ENCODE results near the gene STRN. TPM values are rescaled to one million over a fixed set of nuclear protein-coding genes. Genes with fewer than 3 reads are reported as not detected.
"Not testable (repeated sequence)": the region's sequence is repeated elsewhere in the genome, so short reads cannot be mapped to it uniquely, and the experiment has no call there.

Gene STRN
- total RNA-seq, 1 donor = 26.5 TPM

DNA sequence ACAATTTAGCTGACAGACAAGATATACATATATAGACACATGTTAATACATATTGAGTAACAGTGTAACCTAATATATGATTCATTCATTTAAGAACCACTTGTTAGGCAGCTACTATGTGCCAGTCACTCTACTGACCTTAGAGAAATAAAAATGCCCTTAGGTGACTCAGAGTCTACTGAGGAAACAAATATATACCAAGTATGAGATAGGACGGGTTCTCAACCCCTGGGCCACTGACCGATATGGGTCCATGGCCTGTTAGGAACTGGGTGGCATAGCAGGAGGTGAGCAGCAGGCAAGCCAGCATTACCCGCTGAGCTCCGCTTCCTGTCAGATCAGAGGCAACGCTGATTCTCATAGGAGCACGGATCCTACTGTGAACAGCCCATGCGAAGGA lies 14.8 kb downstream of the STRN start:
- TF ChIP-seq, protein P1, sequence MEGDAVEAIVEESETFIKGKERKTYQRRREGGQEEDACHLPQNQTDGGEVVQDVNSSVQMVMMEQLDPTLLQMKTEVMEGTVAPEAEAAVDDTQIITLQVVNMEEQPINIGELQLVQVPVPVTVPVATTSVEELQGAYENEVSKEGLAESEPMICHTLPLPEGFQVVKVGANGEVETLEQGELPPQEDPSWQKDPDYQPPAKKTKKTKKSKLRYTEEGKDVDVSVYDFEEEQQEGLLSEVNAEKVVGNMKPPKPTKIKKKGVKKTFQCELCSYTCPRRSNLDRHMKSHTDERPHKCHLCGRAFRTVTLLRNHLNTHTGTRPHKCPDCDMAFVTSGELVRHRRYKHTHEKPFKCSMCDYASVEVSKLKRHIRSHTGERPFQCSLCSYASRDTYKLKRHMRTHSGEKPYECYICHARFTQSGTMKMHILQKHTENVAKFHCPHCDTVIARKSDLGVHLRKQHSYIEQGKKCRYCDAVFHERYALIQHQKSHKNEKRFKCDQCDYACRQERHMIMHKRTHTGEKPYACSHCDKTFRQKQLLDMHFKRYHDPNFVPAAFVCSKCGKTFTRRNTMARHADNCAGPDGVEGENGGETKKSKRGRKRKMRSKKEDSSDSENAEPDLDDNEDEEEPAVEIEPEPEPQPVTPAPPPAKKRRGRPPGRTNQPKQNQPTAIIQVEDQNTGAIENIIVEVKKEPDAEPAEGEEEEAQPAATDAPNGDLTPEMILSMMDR (IDR thresholded peaks at IDR 0.05; ENCODE audit: insufficient read depth, low read length) = no peak
- peak; percentile 8 for DNase-seq (ENCODE audit: low read depth)
- H3K4me3 ChIP-seq (ENCODE audit: low read depth, low read length) = no peak overlapping the region

DNA sequence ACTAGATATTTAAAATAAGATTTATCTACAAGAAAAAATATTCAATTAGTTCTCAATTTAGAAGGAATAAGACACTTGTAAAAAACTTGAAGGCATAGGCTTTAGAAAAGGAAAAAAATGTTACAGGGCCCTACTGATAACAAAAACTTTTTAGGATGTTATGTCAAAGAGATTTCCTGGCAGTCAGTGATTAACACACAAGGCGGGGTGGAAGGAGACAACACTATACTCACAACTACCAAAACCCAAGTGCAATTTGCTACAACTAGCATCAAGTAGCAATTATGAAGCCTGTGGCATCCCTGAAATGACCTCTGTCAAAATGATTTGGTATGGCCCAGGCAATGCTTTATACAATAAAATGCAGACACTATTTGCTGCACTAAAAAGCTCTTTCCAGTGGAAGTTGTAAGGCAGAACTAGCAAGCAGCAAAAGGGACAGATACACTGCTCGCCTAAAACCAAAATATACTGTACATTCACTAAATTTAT lies 15.3 kb downstream of the STRN start:
- TF ChIP-seq, protein P1 (IDR thresholded peaks at IDR 0.05; ENCODE audit: insufficient read depth, low read length) = no peak
- no peak for DNase-seq (ENCODE audit: low read depth)
- no peak overlapping the region for H3K4me3 ChIP-seq (ENCODE audit: low read depth, low read length)

DNA sequence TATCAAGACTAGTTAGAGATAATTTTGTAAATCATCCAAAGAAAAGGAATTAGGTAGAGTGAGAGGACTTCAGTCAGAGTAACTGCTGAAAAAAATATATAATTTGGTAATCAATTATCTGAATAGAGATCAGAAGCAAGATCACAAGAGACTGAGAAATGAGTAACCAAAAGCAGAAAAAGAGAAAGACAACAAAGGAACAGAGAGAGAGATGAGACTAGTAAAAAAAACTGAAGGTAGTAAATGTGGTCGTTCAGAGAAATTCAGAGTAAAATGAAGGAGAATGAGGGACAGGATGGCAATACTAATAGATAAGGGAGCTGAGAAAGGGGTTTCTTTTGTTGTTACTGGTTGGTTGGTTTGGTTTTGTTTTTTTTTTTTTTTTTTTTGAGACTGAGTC lies 16.5 kb downstream of the STRN start:
- H3K4me3 ChIP-seq (ENCODE audit: low read depth, low read length) = no peak overlapping the region
- TF ChIP-seq, protein P1 (IDR thresholded peaks at IDR 0.05; ENCODE audit: insufficient read depth, low read length) = no peak
- no peak for DNase-seq (ENCODE audit: low read depth)

DNA sequence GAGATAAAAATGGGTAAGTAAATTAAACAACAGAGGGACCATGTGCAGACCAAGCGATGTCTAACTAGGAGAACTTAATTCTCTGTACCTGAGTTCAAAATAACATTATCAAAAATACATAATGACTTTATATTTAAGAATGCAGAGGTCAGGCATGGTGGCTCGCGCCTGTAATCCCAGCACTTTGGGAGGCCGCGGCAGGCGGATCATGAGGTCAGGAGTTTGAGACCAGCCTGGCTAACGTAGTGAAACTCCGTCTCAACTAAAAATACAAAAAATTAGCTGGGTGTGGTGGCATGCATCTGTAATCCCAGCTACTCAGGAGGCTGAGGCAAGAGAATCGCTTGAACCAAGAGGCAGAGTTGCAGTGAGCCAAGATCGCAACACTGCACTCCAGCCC lies 21.1 kb downstream of the STRN start:
- DNase-seq (ENCODE audit: low read depth); H3K4me3 ChIP-seq (ENCODE audit: low read depth, low read length): not testable (repeated sequence)

DNA sequence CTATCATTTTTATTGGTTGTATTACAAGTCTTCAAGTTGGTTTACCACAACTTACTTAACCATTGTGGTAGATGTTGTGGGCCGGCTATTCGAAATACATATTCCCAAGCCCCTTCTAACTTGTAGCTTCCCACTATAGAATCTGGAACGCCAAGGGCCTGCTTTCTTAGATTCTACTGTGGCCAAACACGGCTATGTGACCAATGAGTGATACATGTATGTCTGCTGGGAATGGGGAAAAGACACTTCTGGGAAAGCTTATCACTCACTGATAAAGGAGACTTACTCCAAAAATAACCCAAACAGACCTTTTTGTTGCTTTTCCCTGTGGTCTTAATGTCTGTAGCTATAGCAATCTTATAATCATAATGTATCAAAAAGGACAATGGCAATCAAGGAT lies 24.5 kb downstream of the STRN start:
- no peak for DNase-seq (ENCODE audit: low read depth)
- no peak overlapping the region for H3K4me3 ChIP-seq (ENCODE audit: low read depth, low read length)
- TF ChIP-seq, protein P1 (IDR thresholded peaks at IDR 0.05; ENCODE audit: insufficient read depth, low read length) = no peak

DNA sequence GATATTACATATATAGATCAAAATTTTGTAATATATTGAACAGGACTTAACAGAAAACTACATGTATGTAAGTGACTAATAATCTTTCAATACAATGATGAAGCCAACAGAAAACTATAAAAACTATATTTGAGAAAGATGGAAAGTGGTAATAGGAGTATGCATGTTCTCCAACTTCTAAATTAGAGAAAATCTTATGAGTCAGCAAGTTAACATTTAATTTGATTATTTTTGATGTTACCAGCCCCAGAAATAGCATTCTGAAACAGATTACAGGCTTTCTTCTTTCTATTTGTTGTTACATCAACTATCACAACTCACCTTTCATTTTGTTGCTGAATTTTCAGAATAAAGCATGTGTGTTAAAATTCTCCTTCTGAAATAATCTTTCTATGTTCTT lies 29.8 kb downstream of the STRN start:
- not testable (repeated sequence) for H3K4me3 ChIP-seq (ENCODE audit: low read depth, low read length); DNase-seq (ENCODE audit: low read depth)

DNA sequence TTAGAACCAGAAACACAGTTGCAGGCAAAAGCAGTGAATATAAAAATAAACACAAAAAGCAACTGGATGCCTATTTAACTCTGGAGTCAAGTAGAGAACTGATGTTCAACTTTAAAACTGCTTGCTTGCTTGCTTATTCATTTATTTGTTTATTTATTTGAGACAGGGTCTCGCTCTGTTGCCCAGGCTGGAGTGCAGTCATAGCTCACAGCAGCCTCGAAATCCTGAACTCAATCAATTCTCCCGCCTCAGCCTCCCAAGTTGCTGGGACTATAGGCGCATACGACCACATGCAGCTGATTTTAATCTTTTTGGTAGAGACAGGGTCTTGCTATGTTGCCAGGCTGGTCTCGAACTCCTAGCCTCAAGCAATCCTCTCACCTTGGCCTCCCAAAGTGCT lies 34.6 kb downstream of the STRN start:
- DNase-seq (ENCODE audit: low read depth); H3K4me3 ChIP-seq (ENCODE audit: low read depth, low read length): not testable (repeated sequence)

DNA sequence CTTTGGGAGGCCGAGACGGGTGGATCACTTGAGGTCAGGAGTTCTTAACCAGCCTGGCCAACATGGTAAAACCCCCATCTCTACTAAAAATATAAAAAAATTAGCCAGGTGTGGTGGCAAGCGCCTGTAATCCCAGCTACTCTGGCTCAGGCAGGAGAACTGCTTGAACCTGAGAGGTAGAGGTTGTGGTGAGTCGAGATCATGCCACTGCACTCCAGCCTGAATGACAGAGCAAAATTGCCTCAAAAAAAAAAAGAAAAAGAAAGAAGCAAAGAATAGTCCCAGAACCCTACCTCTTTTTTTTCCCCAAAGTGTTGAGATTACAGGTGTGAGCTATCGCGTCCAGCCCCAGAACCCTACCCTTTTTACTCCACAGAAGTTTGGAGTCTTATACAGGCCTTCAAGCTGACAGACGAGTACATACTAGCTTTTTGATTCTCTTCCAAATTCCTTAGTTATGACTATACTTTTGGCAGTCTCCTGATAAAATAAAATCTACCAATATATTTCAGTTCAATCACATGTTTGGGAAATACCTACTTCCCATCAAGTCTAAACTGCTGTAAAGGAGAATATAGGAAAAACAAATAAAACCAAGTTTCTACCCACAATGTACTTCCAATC lies 35.4 kb downstream of the STRN start:
- peak; percentile 77 for DNase-seq (ENCODE audit: low read depth)
- not testable (repeated sequence) for H3K4me3 ChIP-seq (ENCODE audit: low read depth, low read length)

DNA sequence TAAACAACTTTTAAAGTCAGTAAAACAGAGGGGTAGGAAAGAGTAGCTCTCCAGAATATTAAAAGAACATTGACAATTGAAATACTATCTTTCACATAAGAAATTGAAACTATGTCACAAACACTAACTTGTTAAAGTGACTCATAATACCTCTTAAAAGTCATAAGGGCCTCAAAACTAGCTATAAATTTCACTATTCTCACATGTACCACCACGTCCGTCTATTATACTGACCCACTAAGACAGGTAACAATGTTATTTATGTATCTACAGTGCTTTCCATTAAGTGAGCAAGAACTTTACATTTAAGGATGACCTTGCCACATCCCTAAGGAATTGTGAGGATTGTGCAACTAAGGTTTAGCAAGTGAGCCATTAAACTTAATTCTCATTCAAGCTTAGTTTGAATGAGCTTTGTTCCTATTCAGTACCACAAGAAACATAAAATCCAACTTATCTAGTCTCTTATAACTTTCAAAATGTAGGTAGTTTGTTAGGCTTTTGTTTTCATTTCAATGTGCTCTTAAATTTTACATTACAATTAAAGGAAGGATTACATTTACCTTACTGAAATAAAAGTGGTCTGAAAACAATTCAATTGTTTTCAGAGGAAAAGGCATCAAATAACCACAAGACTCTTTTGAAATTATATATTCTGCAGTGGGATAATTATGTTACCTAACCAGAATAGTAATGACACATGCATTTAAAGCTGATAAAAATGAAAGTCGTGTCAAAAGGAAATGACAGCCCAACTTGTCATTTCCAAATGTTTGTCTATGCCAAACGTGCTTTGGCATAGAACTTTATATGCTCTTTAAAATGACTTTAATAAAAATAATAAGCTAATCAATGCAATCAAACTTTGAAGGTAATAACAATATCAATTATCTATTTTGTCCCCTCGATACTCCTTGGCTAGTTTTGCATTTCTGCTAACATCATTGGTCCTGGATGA lies 39.9 kb downstream of the STRN start:
- peak; percentile 37 for DNase-seq (ENCODE audit: low read depth)
- not testable (repeated sequence) for H3K4me3 ChIP-seq (ENCODE audit: low read depth, low read length)

DNA sequence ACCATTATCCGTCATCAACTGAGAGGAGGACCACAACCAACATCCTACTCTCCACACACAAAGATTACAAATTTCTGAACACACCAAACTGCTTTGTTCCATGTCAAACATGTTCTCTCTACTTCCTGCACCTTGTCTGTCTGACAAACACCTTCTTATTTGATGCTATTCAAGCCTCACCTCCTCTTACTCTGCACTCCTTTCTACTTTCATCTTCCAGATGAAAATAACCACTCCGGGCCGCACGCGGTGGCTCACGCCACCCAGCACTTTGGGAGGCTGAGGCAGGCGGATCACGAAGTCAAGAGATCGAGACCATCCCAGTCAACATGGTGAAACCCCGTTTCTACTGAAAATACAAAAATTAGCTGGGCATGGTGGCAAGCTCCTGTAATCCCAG lies 43.7 kb downstream of the STRN start:
- DNase-seq (ENCODE audit: low read depth); H3K4me3 ChIP-seq (ENCODE audit: low read depth, low read length): not testable (repeated sequence)

Data from fibroblast of the aortic adventitia (primary cell).